PC-9 (cell line): ENCODE measurements around the gene HNF1A.

ENCODE experiments used
- EZH2 ChIP-seq: fragments of 200-600 bp; sonication (generic); IDR thresholded peaks from 2 replicates; pipeline ENCODE4 v1.8.0; 2017; ENCODE audit warnings: antibody characterized with exemption, low read depth
- TF ChIP-seq, protein P1 (sequence below): fragments of 200-600 bp; sonication (generic); conservative IDR thresholded peaks from 2 replicates; pipeline ENCODE4 v1.6.1; 2017; ENCODE audit warnings: mixed run types, antibody characterized with exemption, mild to moderate bottlenecking, moderate library complexity

DNA sequence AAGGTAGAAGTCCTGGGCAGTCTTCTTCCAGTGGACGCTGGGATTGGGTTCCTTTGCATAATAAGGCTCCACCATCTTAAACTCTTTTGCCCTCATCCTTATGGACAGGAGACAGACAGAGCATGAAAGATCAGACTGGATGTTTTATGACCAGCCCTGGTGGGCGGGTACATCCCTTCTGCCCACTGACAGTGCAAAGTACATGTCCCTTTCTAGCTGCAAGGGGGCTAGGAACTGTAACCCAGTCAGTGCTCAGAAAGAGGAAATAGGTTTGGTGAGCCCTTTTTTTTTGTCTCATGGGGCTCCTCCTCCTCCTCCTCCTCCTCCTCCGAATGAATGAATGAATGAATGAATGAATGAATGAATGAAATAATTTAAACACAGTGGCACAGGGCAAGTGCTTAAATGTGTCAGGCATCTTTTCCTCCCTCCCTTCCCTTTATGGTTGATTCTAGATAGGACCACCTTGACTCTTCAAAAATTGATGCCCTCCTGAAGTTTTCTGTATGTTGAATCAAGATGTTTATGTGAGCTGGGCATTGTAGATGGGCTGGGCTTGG, 36.4 kb upstream of the HNF1A start:
- TF ChIP-seq, protein P1, sequence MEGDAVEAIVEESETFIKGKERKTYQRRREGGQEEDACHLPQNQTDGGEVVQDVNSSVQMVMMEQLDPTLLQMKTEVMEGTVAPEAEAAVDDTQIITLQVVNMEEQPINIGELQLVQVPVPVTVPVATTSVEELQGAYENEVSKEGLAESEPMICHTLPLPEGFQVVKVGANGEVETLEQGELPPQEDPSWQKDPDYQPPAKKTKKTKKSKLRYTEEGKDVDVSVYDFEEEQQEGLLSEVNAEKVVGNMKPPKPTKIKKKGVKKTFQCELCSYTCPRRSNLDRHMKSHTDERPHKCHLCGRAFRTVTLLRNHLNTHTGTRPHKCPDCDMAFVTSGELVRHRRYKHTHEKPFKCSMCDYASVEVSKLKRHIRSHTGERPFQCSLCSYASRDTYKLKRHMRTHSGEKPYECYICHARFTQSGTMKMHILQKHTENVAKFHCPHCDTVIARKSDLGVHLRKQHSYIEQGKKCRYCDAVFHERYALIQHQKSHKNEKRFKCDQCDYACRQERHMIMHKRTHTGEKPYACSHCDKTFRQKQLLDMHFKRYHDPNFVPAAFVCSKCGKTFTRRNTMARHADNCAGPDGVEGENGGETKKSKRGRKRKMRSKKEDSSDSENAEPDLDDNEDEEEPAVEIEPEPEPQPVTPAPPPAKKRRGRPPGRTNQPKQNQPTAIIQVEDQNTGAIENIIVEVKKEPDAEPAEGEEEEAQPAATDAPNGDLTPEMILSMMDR, result no peak
- no peak for TF ChIP-seq EZH2
